DOHH2 (cell line): ENCODE results near the gene PHF21A.

Experiments used
- H3F3A ChIP-seq: fragments of 200-600 bp; sonication (generic), shearing (Covaris generic); 2 replicates; pipeline ENCODE4 v1.6.0; 2016; ENCODE audit warnings: antibody characterized with exemption, mild to moderate bottlenecking; ENCODE audit not compliant: control insufficient read depth, insufficient read depth
- H3K27ac ChIP-seq: fragments of 200-600 bp; sonication (generic); 2 replicates; pipeline ENCODE4 v1.5.1; 2014; ENCODE audit warnings: low read depth, mild to moderate bottlenecking, low read length, moderate library complexity
- H3K27me3 ChIP-seq: fragments of 200-600 bp; sonication (generic); 2 replicates; pipeline ENCODE4 v1.6.1; 2014; ENCODE audit warnings: mild to moderate bottlenecking, low read length, mixed read lengths; ENCODE audit not compliant: control insufficient read depth
- H3K36me3 ChIP-seq: fragments of 200-600 bp; sonication (generic); 2 replicates; pipeline ENCODE4 v1.6.1; 2014; ENCODE audit warnings: mild to moderate bottlenecking, low read length, moderate library complexity, mixed read lengths; ENCODE audit not compliant: control insufficient read depth
- H3K4me1 ChIP-seq: fragments of 200-600 bp; sonication (generic); 2 replicates; pipeline ENCODE4 v1.6.1; 2014; ENCODE audit warnings: mild to moderate bottlenecking, low read length, mixed read lengths; ENCODE audit not compliant: control insufficient read depth
- H3K4me2 ChIP-seq: fragments of 200-600 bp; sonication (generic); 2 replicates; pipeline ENCODE4 v1.6.0; 2014; ENCODE audit warnings: mild to moderate bottlenecking, low read length, moderate library complexity
- H3K4me3 ChIP-seq: fragments of 200-600 bp; sonication (generic); 2 replicates; pipeline ENCODE4 v1.5.1; 2014; ENCODE audit warnings: mild to moderate bottlenecking, low read length, mixed read lengths
- H3K79me2 ChIP-seq: fragments of 200-600 bp; sonication (generic); 2 replicates; pipeline ENCODE4 v1.6.1; 2014; ENCODE audit warnings: mild to moderate bottlenecking, low read length, mixed read lengths; ENCODE audit not compliant: control insufficient read depth
- H3K9me2 ChIP-seq: fragments of 200-600 bp; sonication (generic); replicated peaks from 2 replicates; pipeline ENCODE4 v1.6.1; 2014; ENCODE audit warnings: mild to moderate bottlenecking, low read length, mixed read lengths; ENCODE audit not compliant: control insufficient read depth
- H3K9me3 ChIP-seq: fragments of 200-600 bp; sonication (generic); 2 replicates; pipeline ENCODE4 v1.6.1; 2014; ENCODE audit warnings: antibody characterized with exemption, low read length, mixed read lengths; ENCODE audit not compliant: control insufficient read depth, insufficient read depth
- H4K20me1 ChIP-seq: fragments of 200-600 bp; sonication (generic); 2 replicates; pipeline ENCODE4 v1.6.0; 2014; ENCODE audit warnings: low read depth, mild to moderate bottlenecking, antibody characterized with exemption, low read length, moderate library complexity; ENCODE audit not compliant: control insufficient read depth, insufficient read depth
- EZH2phosphoT487 ChIP-seq: fragments of 200-600 bp; sonication (generic); IDR thresholded peaks from 2 replicates; pipeline ENCODE4 v1.6.1; 2017; ENCODE audit warnings: borderline replicate concordance, mild to moderate bottlenecking, antibody characterized with exemption, low read length, moderate library complexity, mixed read lengths
- TF ChIP-seq, protein P1 (sequence below): fragments of 200-600 bp; sonication (generic); IDR thresholded peaks from one replicate; pipeline ENCODE4 v1.5.1; 2014; ENCODE audit warnings: antibody characterized with exemption, mild to moderate bottlenecking, low read depth, low read length; ENCODE audit not compliant: poor library complexity, severe bottlenecking

The PHF21A gene

DNA sequence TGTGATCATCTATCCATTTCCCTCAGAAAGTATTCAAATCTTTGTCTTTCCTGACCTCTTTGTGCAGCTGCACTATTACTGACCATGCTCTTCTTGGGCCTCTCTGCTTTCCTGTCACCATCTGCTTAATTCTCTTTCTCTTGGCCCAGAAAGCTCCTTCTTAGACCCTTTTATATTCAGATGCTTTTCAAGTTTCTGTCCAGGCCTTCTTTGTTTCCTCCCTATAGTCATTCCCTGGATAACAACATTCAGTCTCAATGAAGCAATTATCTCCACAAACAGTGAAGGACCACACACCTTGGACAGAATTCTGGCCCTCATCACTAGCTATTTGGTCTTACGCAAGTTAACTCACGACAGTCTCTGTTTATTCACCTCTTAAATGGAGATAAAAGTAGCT lies 109.1 kb downstream of the PHF21A start:
- Histone ChIP-seq H3K79me2 (no peaks in the 10 kb centered on the region), H3K4me2 (no peak overlapping the region), H3F3A (no peaks in the 10 kb centered on the region), H3K9me2 (no peaks in the 10 kb centered on the region), H3K36me3 (no peaks in the 10 kb centered on the region), H3K27me3 (no peaks in the 10 kb centered on the region), H3K9me3 (no peaks in the 10 kb centered on the region), H3K4me3 (no peak overlapping the region), H4K20me1 (no peaks in the 10 kb centered on the region), H3K27ac (no peak overlapping the region), H3K4me1 (no peaks in the 10 kb centered on the region)
- TF ChIP-seq EZH2phosphoT487: no peak
- TF ChIP-seq, protein P1, sequence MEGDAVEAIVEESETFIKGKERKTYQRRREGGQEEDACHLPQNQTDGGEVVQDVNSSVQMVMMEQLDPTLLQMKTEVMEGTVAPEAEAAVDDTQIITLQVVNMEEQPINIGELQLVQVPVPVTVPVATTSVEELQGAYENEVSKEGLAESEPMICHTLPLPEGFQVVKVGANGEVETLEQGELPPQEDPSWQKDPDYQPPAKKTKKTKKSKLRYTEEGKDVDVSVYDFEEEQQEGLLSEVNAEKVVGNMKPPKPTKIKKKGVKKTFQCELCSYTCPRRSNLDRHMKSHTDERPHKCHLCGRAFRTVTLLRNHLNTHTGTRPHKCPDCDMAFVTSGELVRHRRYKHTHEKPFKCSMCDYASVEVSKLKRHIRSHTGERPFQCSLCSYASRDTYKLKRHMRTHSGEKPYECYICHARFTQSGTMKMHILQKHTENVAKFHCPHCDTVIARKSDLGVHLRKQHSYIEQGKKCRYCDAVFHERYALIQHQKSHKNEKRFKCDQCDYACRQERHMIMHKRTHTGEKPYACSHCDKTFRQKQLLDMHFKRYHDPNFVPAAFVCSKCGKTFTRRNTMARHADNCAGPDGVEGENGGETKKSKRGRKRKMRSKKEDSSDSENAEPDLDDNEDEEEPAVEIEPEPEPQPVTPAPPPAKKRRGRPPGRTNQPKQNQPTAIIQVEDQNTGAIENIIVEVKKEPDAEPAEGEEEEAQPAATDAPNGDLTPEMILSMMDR: no peak

DNA sequence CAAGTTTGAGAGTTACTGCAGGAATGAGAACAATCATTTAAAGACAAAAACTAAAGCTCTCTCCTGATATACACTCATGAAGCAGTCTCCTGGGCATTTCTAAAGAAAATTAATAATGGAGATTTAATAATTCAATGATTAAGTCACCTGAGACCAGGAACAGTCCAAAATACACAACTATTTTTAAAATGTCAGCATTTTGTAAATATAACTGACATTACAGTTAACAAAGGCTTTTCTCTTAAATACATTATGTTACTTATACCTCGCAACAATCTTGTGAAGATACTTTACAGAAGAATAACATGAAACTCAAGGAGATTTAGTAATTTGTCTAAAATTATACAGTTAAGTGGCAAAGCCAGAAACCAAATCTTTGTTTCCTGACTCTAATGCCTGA lies 111.2 kb downstream of the PHF21A start:
- no peaks in the 10 kb centered on the region for H3K9me2 ChIP-seq
- no peaks in the 10 kb centered on the region for H3K9me3 ChIP-seq
- H4K20me1 ChIP-seq: no peaks in the 10 kb centered on the region
- no peak overlapping the region for H3K27ac ChIP-seq
- H3F3A ChIP-seq: 0 out of 2 replicates have a peak, but pooled peaks cover 2% of the 10 kb centered on the region
- H3K36me3 ChIP-seq: no peaks in the 10 kb centered on the region
- no peak overlapping the region for H3K4me3 ChIP-seq
- H3K79me2 ChIP-seq: no peaks in the 10 kb centered on the region
- peaks cover 4% of the 10 kb centered on the region for H3K4me1 ChIP-seq
- no peaks in the 10 kb centered on the region for H3K27me3 ChIP-seq
- TF ChIP-seq, protein P1: no peak
- no peak for TF ChIP-seq EZH2phosphoT487
- no peak overlapping the region for H3K4me2 ChIP-seq

DNA sequence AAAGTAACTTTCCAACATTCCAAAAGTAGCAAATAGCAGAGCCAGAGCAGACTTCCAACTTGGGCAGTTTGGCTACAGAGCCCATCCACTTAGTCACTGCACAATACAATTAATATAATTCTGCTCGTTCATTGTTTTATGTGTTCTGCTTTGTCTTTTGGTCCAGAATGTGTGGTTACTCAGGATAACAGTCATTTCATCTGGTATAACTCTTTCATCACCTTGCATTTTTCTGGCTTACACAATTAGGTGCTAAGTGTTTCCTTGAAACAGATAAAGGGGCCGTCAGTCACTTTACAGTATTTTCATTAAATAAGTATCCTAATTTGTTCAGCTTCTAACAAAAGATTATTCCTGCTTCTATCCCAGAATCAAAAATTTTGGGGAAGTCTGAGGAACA lies 111.6 kb downstream of the PHF21A start:
- Histone ChIP-seq H3K27me3 (no peaks in the 10 kb centered on the region), H3K4me1 (peaks cover 4% of the 10 kb centered on the region), H3K9me2 (no peaks in the 10 kb centered on the region), H3K27ac (no peak overlapping the region), H3K4me2 (no peak overlapping the region), H3F3A (0 out of 2 replicates have a peak, but pooled peaks cover 2% of the 10 kb centered on the region), H3K36me3 (no peaks in the 10 kb centered on the region), H3K79me2 (no peaks in the 10 kb centered on the region), H3K4me3 (no peak overlapping the region), H3K9me3 (no peaks in the 10 kb centered on the region), H4K20me1 (no peaks in the 10 kb centered on the region)
- TF ChIP-seq, protein P1: no peak
- TF ChIP-seq EZH2phosphoT487: no peak
